ENCODE data around the gene SLC39A13.
A peak's percentile ranks its signal among the peaks of the same experiment; 100 is the strongest.

SLC39A13 gene

GRCh38 chr11:47407746-47408590, at the start of gene SLC39A13:
TSS of gene SLC39A13 (plus strand) at chr11:47408590. CDS start at chr11:47410095, 1,505 bp downstream.
- DNase-seq (ENCODE audit: low read depth in 2 of 3, low spot score in 1 of 3): peak; percentile 89 to 91 (median 89)

- DNase-seq (ENCODE audit: low read depth in 2 of 3, low spot score in 1 of 3): no peak
Measured at GRCh38 chr11:47358731-47359051, 49.7 kb upstream of the SLC39A13 start.

DNA sequence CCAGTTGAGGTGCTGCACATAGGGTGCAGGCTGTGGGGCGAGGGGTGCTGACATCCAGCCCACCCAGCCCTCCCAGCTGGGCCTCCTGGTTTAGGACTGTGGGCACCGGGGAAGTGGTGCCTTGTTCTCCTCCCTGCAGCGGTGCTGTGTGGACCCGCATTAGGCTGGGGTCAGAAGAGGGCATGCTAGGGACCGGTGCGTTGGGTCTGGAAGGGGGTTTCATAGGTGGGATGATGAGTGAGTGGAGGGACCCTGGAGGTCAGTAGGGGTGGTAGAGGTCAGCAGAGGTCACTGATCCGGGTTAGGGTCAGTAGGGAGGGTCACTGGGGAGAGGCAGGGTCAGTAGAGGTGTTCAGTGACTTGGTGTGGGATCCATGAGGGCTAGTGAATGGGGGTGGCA, 49.2 kb upstream of the SLC39A13 start:
- DNase-seq (ENCODE audit: low read depth in 2 of 3, low spot score in 1 of 3): no peak

GRCh38 chr11:47359586-47359985, 48.8 kb upstream of the SLC39A13 start:
- no peak for DNase-seq (ENCODE audit: low read depth in 2 of 3, low spot score in 1 of 3)

DNA sequence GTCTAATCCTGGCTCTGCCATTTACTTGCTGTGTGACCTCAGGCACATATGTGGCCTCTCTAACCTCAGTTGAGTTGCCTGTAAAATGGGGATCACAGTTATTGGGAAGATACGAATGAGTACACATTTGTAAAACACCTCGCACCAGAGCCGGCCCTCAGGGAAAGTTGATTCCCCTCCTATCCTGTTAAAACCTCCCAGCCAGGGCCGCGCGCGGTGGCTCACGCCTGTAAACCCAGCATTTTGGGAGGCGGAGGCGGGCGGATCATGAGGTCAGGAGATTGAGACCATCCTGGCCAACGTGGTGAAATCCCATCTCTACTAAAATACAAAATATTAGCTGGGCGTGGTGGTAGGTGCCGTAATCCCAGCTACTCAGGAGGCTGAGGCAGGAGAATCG, 48.0 kb upstream of the SLC39A13 start:
- DNase-seq (ENCODE audit: low read depth in 2 of 3, low spot score in 1 of 3): no peak

DNA sequence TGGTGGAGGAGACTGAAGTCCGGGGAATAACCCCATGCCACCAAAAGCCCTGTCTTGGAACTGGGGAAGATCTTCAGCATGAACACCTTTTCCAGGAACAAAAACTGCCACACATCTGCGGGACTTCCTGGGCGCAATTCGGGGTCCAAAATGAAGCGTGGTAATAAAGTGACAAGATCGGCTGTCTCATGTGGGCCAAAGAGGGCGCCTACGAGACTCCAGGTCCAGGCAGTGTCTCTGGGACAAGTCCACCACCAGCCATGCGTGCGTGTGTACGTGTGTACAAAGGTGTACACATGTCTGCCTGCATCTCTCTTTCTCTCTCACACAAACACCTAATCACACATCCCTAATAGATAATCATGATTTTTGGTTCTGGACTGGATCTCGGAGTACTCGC, 47.0 kb upstream of the SLC39A13 start:
- DNase-seq (ENCODE audit: low read depth in 2 of 3, low spot score in 1 of 3): no peak

DNA sequence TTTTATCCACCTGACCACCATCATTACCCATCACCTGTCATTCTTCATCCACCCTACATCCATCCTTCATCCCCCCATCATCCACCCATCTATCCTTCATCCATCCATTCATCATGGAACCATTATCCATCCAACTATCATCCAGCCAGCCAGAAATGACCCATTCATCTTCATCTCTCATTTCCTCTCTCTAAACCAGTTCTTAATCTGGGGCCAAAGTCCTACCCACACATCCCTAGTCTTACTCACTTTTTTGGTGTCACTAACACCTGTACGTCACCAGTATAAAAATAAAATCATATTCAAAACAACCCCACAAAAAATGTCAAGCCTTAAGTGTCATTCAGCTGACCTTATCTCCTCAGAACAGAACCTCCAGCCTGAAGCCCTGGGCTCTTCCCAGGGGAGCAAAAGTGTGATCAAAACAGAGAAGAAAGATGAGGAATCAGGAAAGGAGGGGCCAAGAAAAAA, 42.3 kb upstream of the SLC39A13 start:
- DNase-seq (ENCODE audit: low read depth in 2 of 3, low spot score in 1 of 3): no peak

GRCh38 chr11:47369676-47370075, 38.7 kb upstream of the SLC39A13 start:
- DNase-seq (ENCODE audit: low read depth in 2 of 3, low spot score in 1 of 3): peak in 1 of 3 donors; percentile 37

GRCh38 chr11:47372422-47372821, 36.0 kb upstream of the SLC39A13 start:
- no peak for DNase-seq (ENCODE audit: low read depth in 2 of 3, low spot score in 1 of 3)

DNA sequence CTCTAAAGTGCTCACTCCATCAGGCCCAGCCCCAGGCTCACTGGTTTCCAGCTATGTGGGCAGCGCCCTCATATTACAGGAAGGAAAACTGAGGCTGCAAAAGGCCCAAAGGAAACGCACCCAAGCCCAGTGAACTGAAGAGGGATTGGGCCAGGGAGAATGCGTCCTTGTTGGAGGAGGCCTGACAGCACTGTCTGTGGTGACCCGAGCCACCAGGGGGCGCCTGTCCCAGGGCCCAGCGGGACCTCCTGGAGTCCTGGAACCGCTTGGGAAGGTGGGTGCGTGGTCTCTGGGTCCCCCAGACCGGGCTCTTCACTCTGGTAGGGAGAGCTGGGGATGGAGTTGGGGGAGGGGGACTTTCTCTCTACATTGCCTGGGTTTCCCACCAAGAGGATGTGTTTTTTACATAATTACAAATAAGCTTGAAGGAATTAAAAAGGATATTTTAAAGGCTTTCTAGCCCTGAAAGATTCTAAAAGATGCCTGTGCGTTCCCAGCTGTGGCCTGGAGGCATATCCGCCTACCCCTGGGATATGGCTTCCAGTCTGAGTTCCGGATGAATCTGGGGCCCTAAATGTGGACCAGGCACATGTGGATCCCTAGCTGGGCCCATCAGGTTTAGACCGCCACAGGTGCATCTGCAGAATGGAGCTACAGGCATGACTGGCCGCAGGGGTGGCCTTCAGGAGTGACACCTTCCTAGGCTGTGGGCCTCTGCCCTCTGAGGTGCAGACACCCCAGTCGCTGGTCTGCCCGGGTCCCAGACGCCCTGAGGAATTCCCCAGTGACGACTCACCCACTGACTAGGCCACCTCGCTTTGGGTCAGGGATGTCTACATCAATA, 34.3 kb upstream of the SLC39A13 start:
- peak; percentile 73 to 85 (median 83) for DNase-seq (ENCODE audit: low read depth in 2 of 3, low spot score in 1 of 3)

GRCh38 chr11:47374720-47375019, 33.7 kb upstream of the SLC39A13 start:
- DNase-seq (ENCODE audit: low read depth in 2 of 3, low spot score in 1 of 3): no peak

GRCh38 chr11:47375020-47375419, 33.4 kb upstream of the SLC39A13 start:
- DNase-seq (ENCODE audit: low read depth in 2 of 3, low spot score in 1 of 3): no peak

DNA sequence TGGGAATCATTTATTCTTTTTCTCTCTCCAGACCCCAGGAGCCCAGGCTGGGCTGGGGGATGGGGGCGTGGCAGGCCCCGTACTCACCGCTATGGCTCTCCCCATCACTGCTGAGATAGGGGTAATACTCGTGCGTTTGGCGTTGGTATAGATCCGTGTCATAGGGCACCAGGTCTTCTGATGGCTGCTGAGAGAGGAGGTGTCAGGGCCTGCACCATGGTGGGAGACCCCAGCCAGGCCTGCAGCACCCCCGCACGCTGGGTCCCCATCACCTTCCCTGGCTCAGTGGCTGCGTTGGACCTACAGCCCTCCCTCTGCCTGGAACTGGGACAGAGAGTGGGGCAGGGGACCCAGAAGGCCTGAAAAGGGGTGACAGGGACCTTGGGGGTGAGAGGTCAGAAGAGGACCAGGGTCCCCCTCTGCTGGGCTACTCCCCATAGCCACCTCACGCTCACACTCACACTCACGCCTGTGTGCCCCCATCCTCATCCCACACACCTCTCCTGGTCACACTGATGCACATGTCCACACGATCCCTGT, 32.8 kb upstream of the SLC39A13 start:
- DNase-seq (ENCODE audit: low read depth in 2 of 3, low spot score in 1 of 3): no peak

- DNase-seq (ENCODE audit: low read depth in 2 of 3, low spot score in 1 of 3): no peak
Measured at GRCh38 chr11:47376107-47376524, 32.3 kb upstream of the SLC39A13 start.

- DNase-seq (ENCODE audit: low read depth in 2 of 3, low spot score in 1 of 3): no peak
Measured at GRCh38 chr11:47376525-47377371, 31.6 kb upstream of the SLC39A13 start.

DNA sequence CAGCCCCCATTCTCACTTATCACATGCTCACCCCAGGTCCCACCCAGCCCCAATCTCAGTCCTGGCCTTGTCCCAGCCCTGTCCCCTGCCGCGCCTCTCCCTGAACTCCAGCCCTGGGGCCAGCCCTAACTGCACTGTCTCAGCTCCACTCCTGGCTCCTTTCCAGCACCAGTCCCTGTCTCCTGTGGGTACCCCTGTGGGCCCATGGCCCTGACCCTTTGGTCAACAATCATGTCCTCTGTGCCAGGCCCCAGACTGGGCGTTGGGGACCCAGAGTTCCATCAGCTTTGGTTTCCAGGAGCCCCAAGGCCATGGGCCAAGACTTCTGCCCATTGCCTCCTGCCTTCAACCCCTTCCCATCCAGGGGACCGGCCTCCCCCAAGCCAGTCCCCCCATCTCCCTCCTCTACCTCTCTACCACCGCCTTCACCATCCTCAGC, 30.8 kb upstream of the SLC39A13 start:
- no peak for DNase-seq (ENCODE audit: low read depth in 2 of 3, low spot score in 1 of 3)

DNA sequence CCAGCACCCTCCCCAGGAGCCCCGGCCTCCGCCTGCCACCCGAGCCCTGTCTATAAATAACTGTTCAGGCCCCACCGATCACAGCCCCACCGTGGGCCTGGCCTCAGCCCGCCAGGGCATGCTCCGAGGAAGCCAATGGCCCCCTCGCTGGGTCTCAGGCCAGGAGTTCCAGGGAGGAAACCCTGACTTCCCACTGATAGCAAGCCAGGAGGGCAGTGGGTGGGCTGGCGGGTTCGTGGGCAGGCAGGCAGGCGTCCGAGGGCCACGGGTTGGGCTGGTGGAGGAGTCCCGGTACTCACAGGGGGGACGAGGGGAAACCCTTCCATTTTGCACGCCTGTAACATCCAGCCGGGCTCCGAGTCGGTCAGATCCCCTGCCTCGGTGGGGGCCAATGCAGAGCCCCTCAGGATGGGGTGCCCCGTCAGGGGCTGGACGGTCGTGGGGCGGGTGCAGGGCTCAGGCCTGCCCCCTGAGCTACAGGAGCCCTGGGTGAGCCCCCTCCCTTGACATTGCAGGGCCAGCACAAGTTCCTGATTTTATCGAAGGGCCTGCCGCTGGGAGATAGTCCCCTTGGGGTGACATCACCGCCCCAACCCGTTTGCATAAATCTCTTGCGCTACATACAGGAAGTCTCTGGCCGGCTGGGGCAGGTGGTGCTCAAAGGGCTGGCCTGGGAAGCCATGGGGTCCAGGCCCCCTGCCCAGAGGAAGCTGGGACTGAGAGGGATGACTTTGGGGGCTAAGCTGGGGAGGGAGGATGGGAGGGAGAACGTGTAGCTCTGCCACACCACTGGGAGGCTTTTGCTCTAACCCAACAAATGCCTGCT, 30.2 kb upstream of the SLC39A13 start, which contains the start of gene SPI1:
Gene SPI1 (minus strand): TSS at position 538 of the 826 bp plus-strand sequence. CDS start 194 bp downstream, at position 344.
- DNase-seq (ENCODE audit: low read depth in 2 of 3, low spot score in 1 of 3): no peak

- no peak for DNase-seq (ENCODE audit: low read depth in 2 of 3, low spot score in 1 of 3)
Measured at GRCh38 chr11:47378836-47379170, 29.6 kb upstream of the SLC39A13 start.

DNA sequence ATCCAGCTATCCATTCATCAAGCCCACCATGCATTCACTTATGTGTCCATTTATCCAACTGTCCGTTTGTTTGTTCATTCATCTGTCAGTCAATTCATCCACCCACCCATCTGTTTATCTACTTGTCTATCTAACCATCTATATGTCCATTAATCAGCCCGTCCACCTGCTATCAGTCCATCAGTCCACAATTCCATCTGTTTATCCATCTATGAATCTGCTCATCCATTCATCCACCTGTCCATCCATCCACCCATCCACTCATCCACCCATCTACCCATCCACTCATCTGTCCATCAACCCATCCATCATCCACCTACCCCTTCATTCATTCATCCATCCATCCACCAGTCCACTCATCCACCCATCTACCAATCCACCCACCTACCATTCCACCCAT, 29.1 kb upstream of the SLC39A13 start:
- no peak for DNase-seq (ENCODE audit: low read depth in 2 of 3, low spot score in 1 of 3)

- no peak for DNase-seq (ENCODE audit: low read depth in 2 of 3, low spot score in 1 of 3)
Measured at GRCh38 chr11:47380078-47380477, 28.3 kb upstream of the SLC39A13 start.

Data from stimulated activated CD4-positive, alpha-beta T cell treated with anti-CD3 and anti-CD28 coated beads, Interleukin-12 subunit alpha, Interleukin-12 subunit beta, amount 100 ng/mL, for 48 hours (primary cell).